K562 (cell line): ENCODE data around the gene SLC7A6. TPM values are rescaled to one million over a fixed set of nuclear protein-coding genes. Genes with fewer than 3 reads are reported as not detected.
A peak's percentile ranks its signal among the peaks of the same experiment; 100 is the strongest.

Experiments
- ATAC-seq: fragments of 200-7000 bp; cut with Tn5 transposase; 3 replicates; pipeline ENCODE4 v1.9.1; 2020; ENCODE audit warnings: moderate library complexity
- BruUV-seq: library from RNA; stranded (reverse); fragments of 400-500 nt; replicated peaks from 2 replicates; lab custom pipeline; 2021; lab: Mats Ljungman, UMichigan
- CTCF ChIA-PET: fragments of 300-600 bp; formaldehyde crosslinking; extraction: SDS; loops from one replicate; lab custom pipeline; 2021; ENCODE audit warnings: low intra/inter-chr PET ratio; lab: Yijun Ruan, JAX
- POLR2A ChIA-PET: fragments of 300-600, 350-650 bp; sonication (Branson Sonifier 250); formaldehyde crosslinking; extraction: SDS; loops from one replicate; lab custom pipeline; 2021; ENCODE audit warnings: antibody characterized with exemption, inconsistent platforms; lab: Yijun Ruan, JAX
- DNase-seq, 4 experiments: peaks; one replicate each; pipeline versions ENCODE4 v3.0.0 to v3.0.0-alpha.2; 2011 to 2018; ENCODE audit warnings: low spot score in 3 of 4, mixed read lengths in 3 of 4; ENCODE audit errors: extremely low read depth in 1 of 4
- FAIRE-seq: peaks from 2 replicates; lab custom pipeline; 2011; peaks lifted over from hg19 to GRCh38; lab: Jason Lieb, UNC
- H2AFZ ChIP-seq: 2 replicates; pipeline ENCODE4 v1.6.0; 2011; ENCODE audit warnings: low read depth, low read length, control low read depth, inconsistent platforms
- H3K27ac ChIP-seq: fragments of 200-600 bp; 3 replicates; pipeline ENCODE4 v1.8.0; 2011; ENCODE audit warnings: low read depth, mild to moderate bottlenecking, control low read depth, inconsistent platforms, low read length, moderate library complexity, mixed read lengths; ENCODE audit errors: extremely low read depth
- H3K27me3 ChIP-seq, 2 experiments: fragments of 300-600 bp in 1 of 2; 2 replicates in 1 of 2; 3 replicates in 1 of 2; pipeline versions ENCODE4 v1.6.0 to v1.8.0; 2011; ENCODE audit warnings: inconsistent platforms in 2 of 2, low read length in 2 of 2, mild to moderate bottlenecking in 1 of 2, mixed read lengths in 1 of 2, moderate library complexity in 1 of 2; ENCODE audit not compliant: control insufficient read depth in 2 of 2, insufficient read depth in 2 of 2
- H3K36me3 ChIP-seq: fragments of 300-600 bp; 3 replicates; pipeline ENCODE4 v1.8.0; 2011; ENCODE audit warnings: mild to moderate bottlenecking, low read length, inconsistent platforms; ENCODE audit not compliant: control insufficient read depth, insufficient read depth
- H3K4me1 ChIP-seq, 2 experiments: fragments of 200-600 bp in 1 of 2; replicated peaks in 1 of 2; 2 replicates in 1 of 2; 3 replicates in 1 of 2; pipeline versions ENCODE4 v1.5.1 to v1.8.0; 2011; ENCODE audit warnings: inconsistent platforms in 2 of 2, low read length in 2 of 2, mild to moderate bottlenecking in 1 of 2, mixed read lengths in 1 of 2, moderate library complexity in 1 of 2; ENCODE audit not compliant: control insufficient read depth in 2 of 2, insufficient read depth in 2 of 2
- H3K4me2 ChIP-seq: 2 replicates; pipeline ENCODE4 v1.6.1; 2011; ENCODE audit warnings: low read length, control low read depth, inconsistent platforms, mixed read lengths; ENCODE audit not compliant: insufficient read depth
- H3K4me3 ChIP-seq: fragments of 200-600 bp; sonication (generic), shearing (Covaris generic); 2 replicates; pipeline ENCODE4 v1.5.1; 2016; ENCODE audit warnings: control low read depth, inconsistent platforms
- H3K79me2 ChIP-seq: fragments of 200-600 bp; 3 replicates; pipeline ENCODE4 v1.8.0; 2011; ENCODE audit warnings: low read length, inconsistent platforms; ENCODE audit not compliant: control insufficient read depth, insufficient read depth
- H3K9ac ChIP-seq, 2 experiments: 2 replicates each; pipeline versions ENCODE4 v1.6.0 to v1.6.1; 2011; ENCODE audit warnings: low read depth in 2 of 2, low read length in 2 of 2, control low read depth in 1 of 2, inconsistent platforms in 1 of 2, mild to moderate bottlenecking in 1 of 2, mixed read lengths in 1 of 2; ENCODE audit not compliant: insufficient read depth in 1 of 2
- H3K9me1 ChIP-seq: one replicate; pipeline ENCODE4 v1.6.0; 2011; ENCODE audit warnings: inconsistent platforms, mild to moderate bottlenecking, low read length, moderate library complexity; ENCODE audit not compliant: control insufficient read depth, insufficient read depth
- H3K9me3 ChIP-seq: replicated peaks from 2 replicates; pipeline ENCODE4 v1.5.1; 2011; ENCODE audit warnings: low read depth, low read length, inconsistent platforms; ENCODE audit not compliant: control insufficient read depth, insufficient read depth
- H4K20me1 ChIP-seq: replicated peaks from 2 replicates; pipeline ENCODE4 v1.6.1; 2011; ENCODE audit warnings: low read length, inconsistent platforms, mixed read lengths; ENCODE audit not compliant: control insufficient read depth, insufficient read depth
- BDP1 ChIP-seq: IDR thresholded peaks from 3 replicates; pipeline ENCODE4 v1.6.1; 2011; ENCODE audit not compliant: insufficient read length, insufficient read depth
- CTCF ChIP-seq, 3 experiments: IDR thresholded peaks in 2 of 3; conservative IDR thresholded peaks in 1 of 3; 2 replicates each; pipeline ENCODE4 v1.5.1; 2011 to 2012; ENCODE audit warnings: low read length in 3 of 3, mild to moderate bottlenecking in 3 of 3, control low read depth in 2 of 3, improper control_type of control experiment in 1 of 3, inconsistent platforms in 1 of 3, low read depth in 1 of 3, mixed read lengths in 1 of 3, moderate library complexity in 1 of 3; ENCODE audit not compliant: insufficient read depth in 2 of 3
- EP400 ChIP-seq: fragments of 450-650 bp; IDR thresholded peaks from 2 replicates; pipeline ENCODE4 v1.6.1; 2017; ENCODE audit warnings: antibody characterized with exemption, mild to moderate bottlenecking, moderate library complexity
- LARP7 ChIP-seq: fragments of 450-650 bp; IDR thresholded peaks from 2 replicates; pipeline ENCODE4 v1.6.1; 2016
- MCM2 ChIP-seq: fragments of 450-650 bp; IDR thresholded peaks from 2 replicates; pipeline ENCODE4 v1.6.1; 2017; ENCODE audit warnings: low read depth, mild to moderate bottlenecking
- NFIC ChIP-seq: fragments of 450-650 bp; IDR thresholded peaks from 2 replicates; pipeline ENCODE4 v1.6.1; 2017; ENCODE audit warnings: mild to moderate bottlenecking, inconsistent platforms
- POLR2AphosphoS2 ChIP-seq: IDR thresholded peaks from 2 replicates; pipeline ENCODE4 v1.6.1; 2012; ENCODE audit warnings: low read length, improper control_type of control experiment
- ZNF124 ChIP-seq: sonication (generic); formaldehyde crosslinking; IDR thresholded peaks from 2 replicates; pipeline ENCODE4 v1.8.1; 2022; ENCODE audit warnings: missing genetic modification reagents
- ZNF140 ChIP-seq: fragments of 250-450 bp; sonication (Bioruptor Pico); IDR thresholded peaks from 2 replicates; pipeline ENCODE4 v1.8.0; 2021; ENCODE audit warnings: moderate library complexity, mild to moderate bottlenecking, inconsistent platforms
- ZNF41 ChIP-seq: fragments of 250-450 bp; sonication (Bioruptor Pico); conservative IDR thresholded peaks from 2 replicates; pipeline ENCODE4 v1.4.0; 2020; ENCODE audit warnings: mild to moderate bottlenecking
- WGBS: fragments of 100-300 bp; shearing (Covaris generic); methylation state at CpG from one replicate; pipeline ENCODE4 v1.1.6; 2016; ENCODE audit warnings: low coverage, mixed read lengths; ENCODE audit not compliant: insufficient coverage; ENCODE audit errors: missing lambda C conversion rate; 5-methylcytosine and 5-hydroxymethylcytosine counted together
- in situ Hi-C: fragments of 300-500 bp; cut with MboI; formaldehyde crosslinking; loops from 4 replicates; pipeline ENCODE4 v1.15.0; 2018; ENCODE audit warnings: inconsistent platforms, mixed read lengths
- intact Hi-C: fragments of 100-400 bp; cut with micrococcal nuclease; formaldehyde crosslinking; loops from 2 replicates; pipeline ENCODE4 v1.14.2; 2022
- polyA plus RNA-seq, 8 experiments: library from polyadenylated mRNA; depleted of rRNA in 4 of 8; stranded (reverse) in 5 of 8; unstranded in 3 of 8; fragments of >200 nt; fragmentation: Nextera tagmentation in 2 of 8; fragmentation: Illumina TruSeq in 1 of 8; extraction: Ambion mirVana in 2 of 8; extraction: Trizol in 1 of 8; gene quantifications; 2 replicates each; pipeline versions ENCODE4 v1.2.1 to v1.2.3, GENCODE V29; 2011 to 2014; ENCODE audit warnings: inconsistent platforms in 1 of 8, missing spikeins in 1 of 8
- total RNA-seq, 7 experiments: library from RNA; depleted of rRNA in 6 of 7; stranded (reverse); fragments of >200 nt in 6 of 7; fragmentation: Illumina TruSeq in 2 of 7; extraction: Trizol in 2 of 7; gene quantifications; 2 replicates each; pipeline versions ENCODE4 v1.2.1 to v1.2.3, GENCODE V29; 2011 to 2021; ENCODE audit warnings: low replicate concordance in 1 of 7

Gene SLC7A6
- total and polyA plus RNA-seq, 9 of the 15 experiments (the other 6 are each of a cell fraction or from before 2014, with no cell fraction given), result 12.6 to 60.1 (median 29.8) TPM

GRCh38 chr16:68234188-68235107 is 29.9 kb upstream of the SLC7A6 start:
- Histone ChIP-seq H3K79me2 (no peaks in the 10 kb centered on the region), H3K4me2 (no peak overlapping the region), H3K4me3 (no peak overlapping the region), H3K9me3 (peaks cover 7% of the 10 kb centered on the region), H2AFZ (no peak overlapping the region), H3K36me3 (peaks cover 24% of the 10 kb centered on the region; the same call in 2 of the 3 replicates), H3K4me1 (peaks cover 0 to 19% of the 10 kb centered on the region in 2 experiments; a peak in 1 of 5 replicates), H3K27me3 (no peaks in the 10 kb centered on the region), H3K9me1 (no peaks in the 10 kb centered on the region), H3K9ac (no peak overlapping the region), H4K20me1 (no peaks in the 10 kb centered on the region; the same call in 1 of the 2 replicates), H3K27ac (no peak overlapping the region)
- ChIA-PET CTCF (no interaction called here), POLR2A (interaction anchor here (0.6 to 0.7 kb wide), 3 partner anchors 77 to 1062 kb away, joined by 3 to 4 read pairs (median 3); no protein-coding TSS in a partner anchor)
- TF ChIP-seq LARP7 (no peak), EP400 (no peak), ZNF140 (CRISPR knock-in tag) (no peak), ZNF124 (CRISPR knock-in tag) (no peak), NFIC (0 out of 2 replicates have a peak, but pooled peaks have one; percentile 13), BDP1 (no peak), CTCF (IDR thresholded peaks at IDR 0.05 in 2 of 3, conservative IDR thresholded peaks at IDR 0.05 in 1 of 3; ENCODE audit: insufficient read depth in 2 of 3, low read depth in 1 of 3, low read length in 3 of 3) (no peak), ZNF41 (no peak), POLR2AphosphoS2 (peak; percentile 30; the same call in 1 of the 2 replicates), MCM2 (no peak)
- 77% methylated on average over 12 of the region's 13 CpGs for WGBS
- intact Hi-C loops, result no loop called here
- ATAC-seq (no peak), FAIRE-seq (no peak), DNase-seq (no peak)
- no TSS peak for BruUV-seq
- in situ Hi-C loops, result no loop called here
